HG03095 (cell line): ENCODE results near the gene SESTD1.
"Not testable (repeated sequence)": the region's sequence is repeated elsewhere in the genome, so short reads cannot be mapped to it uniquely, and the experiment has no call there.

Experiments
- ATAC-seq: cut with Tn5 transposase; IDR thresholded peaks from one replicate; pipeline ENCODE4 v1.9.1; 2021; ENCODE audit warnings: moderate library complexity; ENCODE audit not compliant: unreplicated experiment

Gene SESTD1

GRCh38 chr2:179266271-179266670 lies 1.6 kb upstream of the SESTD1 start:
- ATAC-seq, result no peak

GRCh38 chr2:179265082-179265510 lies 464 bp upstream of the SESTD1 start:
- ATAC-seq, result no peak

- peak; percentile 36 for ATAC-seq
Observed at GRCh38 chr2:179263446-179264367, 925 bp downstream of the SESTD1 start.

- ATAC-seq, result no peak
Observed at GRCh38 chr2:179263015-179263414, 1.6 kb downstream of the SESTD1 start.

GRCh38 chr2:179262077-179262660 lies 2.5 kb downstream of the SESTD1 start:
- ATAC-seq, result no peak

GRCh38 chr2:179261151-179261825 lies 3.3 kb downstream of the SESTD1 start:
- ATAC-seq, result no peak

GRCh38 chr2:179260224-179260623 lies 4.4 kb downstream of the SESTD1 start:
- no peak for ATAC-seq

- no peak for ATAC-seq
Observed at GRCh38 chr2:179255129-179255528, 9.5 kb downstream of the SESTD1 start.

GRCh38 chr2:179253226-179253625 lies 11.4 kb downstream of the SESTD1 start:
- peak; percentile 61 for ATAC-seq

- no peak for ATAC-seq
Observed at GRCh38 chr2:179252423-179252822, 12.2 kb downstream of the SESTD1 start.

- ATAC-seq, result no peak
Observed at GRCh38 chr2:179251870-179252269, 12.8 kb downstream of the SESTD1 start.

- no peak for ATAC-seq
Observed at GRCh38 chr2:179250848-179251504, 13.7 kb downstream of the SESTD1 start.

GRCh38 chr2:179250095-179250494 lies 14.5 kb downstream of the SESTD1 start:
- no peak for ATAC-seq

GRCh38 chr2:179248024-179248348 lies 16.6 kb downstream of the SESTD1 start:
- ATAC-seq, result no peak

- ATAC-seq, result no peak
Observed at GRCh38 chr2:179247318-179248023, 17.2 kb downstream of the SESTD1 start.

- not testable (repeated sequence) for ATAC-seq
Observed at GRCh38 chr2:179245843-179246242, 18.8 kb downstream of the SESTD1 start.

- no peak for ATAC-seq
Observed at GRCh38 chr2:179243046-179243445, 21.6 kb downstream of the SESTD1 start.

GRCh38 chr2:179240481-179241451 lies 23.9 kb downstream of the SESTD1 start:
- ATAC-seq, result no peak

GRCh38 chr2:179239838-179240237 lies 24.8 kb downstream of the SESTD1 start:
- ATAC-seq, result no peak

GRCh38 chr2:179239195-179239594 lies 25.4 kb downstream of the SESTD1 start:
- ATAC-seq, result peak; percentile 73
